ENCODE measurements around the gene UBALD1.

UBALD1 gene

GRCh38 chr16:4591706-4592470 lies 22.8 kb downstream of the UBALD1 start:
- H3K9ac ChIP-seq (ENCODE audit: low read length in 2 of 2): no peak overlapping the region
- H3K4me3 ChIP-seq (ENCODE audit: low read length in 2 of 2): no peak overlapping the region
- peaks cover 0 to 7% of the 10 kb centered on the region in 2 donors for H3K27me3 ChIP-seq (ENCODE audit: control insufficient read depth in 1 of 2, insufficient read depth in 2 of 2, low read length in 2 of 2)
- peaks cover 0 to 3% of the 10 kb centered on the region in 2 donors for H3K9me3 ChIP-seq (ENCODE audit: control insufficient read depth in 2 of 2, low read length in 2 of 2)
- no peaks in the 10 kb centered on the region for H3K4me1 ChIP-seq (ENCODE audit: control insufficient read depth, insufficient read depth, low read length)
- no peak overlapping the region for H3K27ac ChIP-seq (ENCODE audit: low read length)
- no peaks in the 10 kb centered on the region for H3K36me3 ChIP-seq (ENCODE audit: control insufficient read depth in 2 of 2, insufficient read depth in 2 of 2, low read length in 2 of 2)

GRCh38 chr16:4591191-4591590 lies 23.5 kb downstream of the UBALD1 start:
- peaks cover 0 to 3% of the 10 kb centered on the region in 2 donors for H3K9me3 ChIP-seq (ENCODE audit: control insufficient read depth in 2 of 2, low read length in 2 of 2)
- H3K36me3 ChIP-seq (ENCODE audit: control insufficient read depth in 2 of 2, insufficient read depth in 2 of 2, low read length in 2 of 2): no peaks in the 10 kb centered on the region
- H3K27me3 ChIP-seq (ENCODE audit: control insufficient read depth in 1 of 2, insufficient read depth in 2 of 2, low read length in 2 of 2): peaks cover 0 to 11% of the 10 kb centered on the region in 2 donors
- no peaks in the 10 kb centered on the region for H3K4me1 ChIP-seq (ENCODE audit: control insufficient read depth, insufficient read depth, low read length)
- no peak overlapping the region for H3K4me3 ChIP-seq (ENCODE audit: low read length in 2 of 2)
- H3K27ac ChIP-seq (ENCODE audit: low read length): no peak overlapping the region
- no peak overlapping the region for H3K9ac ChIP-seq (ENCODE audit: low read length in 2 of 2)

DNA sequence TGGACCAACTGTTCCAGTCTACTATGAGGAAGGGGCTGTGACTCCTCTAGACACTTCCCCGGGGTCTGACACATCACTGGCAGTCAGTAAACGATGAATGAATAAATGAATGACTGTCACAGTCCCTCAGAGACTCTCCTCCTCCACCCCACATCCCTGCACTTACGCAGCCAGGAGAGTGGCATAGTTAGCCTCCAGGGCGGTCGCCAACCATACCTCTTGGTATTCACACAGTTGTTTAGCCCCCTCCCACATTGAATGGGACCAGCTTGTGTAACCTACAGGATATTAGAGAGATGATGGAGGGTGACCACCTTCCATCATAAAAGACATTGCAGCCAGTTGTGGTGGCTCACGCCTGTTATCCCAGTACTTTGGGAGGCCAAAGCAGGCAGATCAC lies 25.7 kb downstream of the UBALD1 start:
- peaks cover 0 to 13% of the 10 kb centered on the region in 2 donors for H3K27me3 ChIP-seq (ENCODE audit: control insufficient read depth in 1 of 2, insufficient read depth in 2 of 2, low read length in 2 of 2)
- H3K4me1 ChIP-seq (ENCODE audit: control insufficient read depth, insufficient read depth, low read length): no peaks in the 10 kb centered on the region
- H3K4me3 ChIP-seq (ENCODE audit: low read length in 2 of 2): no peak overlapping the region
- H3K9ac ChIP-seq (ENCODE audit: low read length in 2 of 2): no peak overlapping the region
- no peak overlapping the region for H3K27ac ChIP-seq (ENCODE audit: low read length)
- peaks cover 0 to 3% of the 10 kb centered on the region in 2 donors for H3K9me3 ChIP-seq (ENCODE audit: control insufficient read depth in 2 of 2, low read length in 2 of 2)
- H3K36me3 ChIP-seq (ENCODE audit: control insufficient read depth in 2 of 2, insufficient read depth in 2 of 2, low read length in 2 of 2): no peaks in the 10 kb centered on the region

- no peaks in the 10 kb centered on the region for H3K36me3 ChIP-seq (ENCODE audit: control insufficient read depth in 2 of 2, insufficient read depth in 2 of 2, low read length in 2 of 2)
- H3K4me1 ChIP-seq (ENCODE audit: control insufficient read depth, insufficient read depth, low read length): no peaks in the 10 kb centered on the region
- H3K27ac ChIP-seq (ENCODE audit: low read length): no peak overlapping the region
- no peak overlapping the region for H3K4me3 ChIP-seq (ENCODE audit: low read length in 2 of 2)
- peaks cover 0 to 13% of the 10 kb centered on the region in 2 donors for H3K27me3 ChIP-seq (ENCODE audit: control insufficient read depth in 1 of 2, insufficient read depth in 2 of 2, low read length in 2 of 2)
- H3K9ac ChIP-seq (ENCODE audit: low read length in 2 of 2): no peak overlapping the region
- H3K9me3 ChIP-seq (ENCODE audit: control insufficient read depth in 2 of 2, low read length in 2 of 2): peaks cover 0 to 3% of the 10 kb centered on the region in 2 donors
These were observed 26.3 kb downstream of the UBALD1 start for GRCh38 chr16:4588386-4588785.

DNA sequence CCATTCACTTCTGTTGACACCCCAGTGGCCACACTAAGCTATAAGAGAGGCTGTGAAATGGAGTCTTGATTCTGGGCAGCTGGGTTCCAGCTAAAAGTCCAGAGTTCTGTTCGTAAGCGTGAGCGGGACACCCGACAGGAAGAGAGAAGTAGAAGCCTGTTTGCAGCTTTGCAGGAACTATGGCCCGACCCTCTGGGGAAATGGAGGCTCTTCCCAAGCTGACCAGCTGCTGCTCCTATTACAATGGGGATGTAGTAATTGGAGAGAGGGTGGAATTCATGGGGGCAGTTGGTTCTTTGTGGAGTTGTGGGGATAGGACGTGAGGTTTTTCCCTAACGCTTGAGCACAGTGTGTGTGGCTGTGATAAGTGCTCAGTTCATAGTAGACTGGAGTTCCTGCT lies 28.4 kb downstream of the UBALD1 start:
- no peaks in the 10 kb centered on the region for H3K4me1 ChIP-seq (ENCODE audit: control insufficient read depth, insufficient read depth, low read length)
- H3K4me3 ChIP-seq (ENCODE audit: low read length in 2 of 2): no peak overlapping the region
- H3K27me3 ChIP-seq (ENCODE audit: control insufficient read depth in 1 of 2, insufficient read depth in 2 of 2, low read length in 2 of 2): peaks cover 0 to 10% of the 10 kb centered on the region in 2 donors
- no peak overlapping the region for H3K9ac ChIP-seq (ENCODE audit: low read length in 2 of 2)
- peaks cover 0 to 3% of the 10 kb centered on the region in 2 donors for H3K9me3 ChIP-seq (ENCODE audit: control insufficient read depth in 2 of 2, low read length in 2 of 2)
- H3K36me3 ChIP-seq (ENCODE audit: control insufficient read depth in 2 of 2, insufficient read depth in 2 of 2, low read length in 2 of 2): no peaks in the 10 kb centered on the region
- no peak overlapping the region for H3K27ac ChIP-seq (ENCODE audit: low read length)

GRCh38 chr16:4583906-4584305 lies 30.8 kb downstream of the UBALD1 start:
- Histone ChIP-seq H3K4me1 (ENCODE audit: control insufficient read depth, insufficient read depth, low read length) (no peaks in the 10 kb centered on the region), H3K36me3 (ENCODE audit: control insufficient read depth in 2 of 2, insufficient read depth in 2 of 2, low read length in 2 of 2) (no peaks in the 10 kb centered on the region), H3K27me3 (ENCODE audit: control insufficient read depth in 1 of 2, insufficient read depth in 2 of 2, low read length in 2 of 2) (peaks cover 0 to 10% of the 10 kb centered on the region in 2 donors), H3K4me3 (ENCODE audit: low read length in 2 of 2) (no peak overlapping the region), H3K9me3 (ENCODE audit: control insufficient read depth in 2 of 2, low read length in 2 of 2) (peaks cover 0 to 3% of the 10 kb centered on the region in 2 donors), H3K27ac (ENCODE audit: low read length) (no peak overlapping the region), H3K9ac (ENCODE audit: low read length in 2 of 2) (no peak overlapping the region)

GRCh38 chr16:4580250-4580649 lies 34.4 kb downstream of the UBALD1 start:
- no peaks in the 10 kb centered on the region for H3K36me3 ChIP-seq (ENCODE audit: control insufficient read depth in 2 of 2, insufficient read depth in 2 of 2, low read length in 2 of 2)
- H3K9ac ChIP-seq (ENCODE audit: low read length in 2 of 2): no peak overlapping the region
- no peak overlapping the region for H3K27ac ChIP-seq (ENCODE audit: low read length)
- no peak overlapping the region for H3K4me3 ChIP-seq (ENCODE audit: low read length in 2 of 2)
- H3K9me3 ChIP-seq (ENCODE audit: control insufficient read depth in 2 of 2, low read length in 2 of 2): no peaks in the 10 kb centered on the region
- H3K27me3 ChIP-seq (ENCODE audit: control insufficient read depth in 1 of 2, insufficient read depth in 2 of 2, low read length in 2 of 2): no peaks in the 10 kb centered on the region
- no peaks in the 10 kb centered on the region for H3K4me1 ChIP-seq (ENCODE audit: control insufficient read depth, insufficient read depth, low read length)

DNA sequence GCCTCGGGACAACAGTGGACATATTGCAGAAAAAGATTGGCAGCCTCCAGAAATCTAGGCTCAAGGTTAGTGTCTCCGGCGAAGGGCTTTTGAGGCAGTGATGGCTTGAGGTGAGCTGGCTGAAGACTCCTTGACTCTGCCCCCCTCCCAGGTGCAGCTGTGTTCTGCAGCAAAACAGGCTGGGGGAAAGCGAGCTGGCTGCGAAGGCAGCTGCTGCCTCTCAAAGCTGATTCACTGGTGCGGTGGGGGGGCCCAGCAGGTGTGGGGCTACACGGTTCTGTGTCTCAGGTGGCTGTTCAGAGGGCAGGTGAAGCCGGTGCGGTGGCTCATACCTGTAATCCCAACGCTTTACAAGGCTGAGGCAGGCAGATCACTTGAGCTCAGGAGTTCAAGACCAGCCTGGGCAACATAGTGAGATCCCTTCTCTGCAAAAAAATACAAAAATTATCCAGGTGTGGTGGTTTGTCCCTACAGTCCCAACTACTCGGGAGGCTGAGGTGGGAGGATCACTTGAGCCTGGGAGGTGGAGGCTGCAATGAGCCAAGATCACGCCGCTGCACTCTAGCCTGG lies 35.6 kb downstream of the UBALD1 start:
- Histone ChIP-seq H3K4me3 (ENCODE audit: low read length in 2 of 2) (no peak overlapping the region), H3K27me3 (ENCODE audit: control insufficient read depth in 1 of 2, insufficient read depth in 2 of 2, low read length in 2 of 2) (no peaks in the 10 kb centered on the region), H3K27ac (ENCODE audit: low read length) (no peak overlapping the region), H3K4me1 (ENCODE audit: control insufficient read depth, insufficient read depth, low read length) (no peaks in the 10 kb centered on the region), H3K36me3 (ENCODE audit: control insufficient read depth in 2 of 2, insufficient read depth in 2 of 2, low read length in 2 of 2) (no peaks in the 10 kb centered on the region), H3K9me3 (ENCODE audit: control insufficient read depth in 2 of 2, low read length in 2 of 2) (no peaks in the 10 kb centered on the region), H3K9ac (ENCODE audit: low read length in 2 of 2) (no peak overlapping the region)

GRCh38 chr16:4576008-4576407 lies 38.7 kb downstream of the UBALD1 start:
- Histone ChIP-seq H3K4me1 (ENCODE audit: control insufficient read depth, insufficient read depth, low read length) (no peaks in the 10 kb centered on the region), H3K27ac (ENCODE audit: low read length) (no peak overlapping the region), H3K36me3 (ENCODE audit: control insufficient read depth in 2 of 2, insufficient read depth in 2 of 2, low read length in 2 of 2) (no peaks in the 10 kb centered on the region), H3K9ac (ENCODE audit: low read length in 2 of 2) (no peak overlapping the region), H3K27me3 (ENCODE audit: control insufficient read depth in 1 of 2, insufficient read depth in 2 of 2, low read length in 2 of 2) (peaks cover 0 to 2% of the 10 kb centered on the region in 2 donors), H3K9me3 (ENCODE audit: control insufficient read depth in 2 of 2, low read length in 2 of 2) (no peaks in the 10 kb centered on the region), H3K4me3 (ENCODE audit: low read length in 2 of 2) (no peak overlapping the region)

DNA sequence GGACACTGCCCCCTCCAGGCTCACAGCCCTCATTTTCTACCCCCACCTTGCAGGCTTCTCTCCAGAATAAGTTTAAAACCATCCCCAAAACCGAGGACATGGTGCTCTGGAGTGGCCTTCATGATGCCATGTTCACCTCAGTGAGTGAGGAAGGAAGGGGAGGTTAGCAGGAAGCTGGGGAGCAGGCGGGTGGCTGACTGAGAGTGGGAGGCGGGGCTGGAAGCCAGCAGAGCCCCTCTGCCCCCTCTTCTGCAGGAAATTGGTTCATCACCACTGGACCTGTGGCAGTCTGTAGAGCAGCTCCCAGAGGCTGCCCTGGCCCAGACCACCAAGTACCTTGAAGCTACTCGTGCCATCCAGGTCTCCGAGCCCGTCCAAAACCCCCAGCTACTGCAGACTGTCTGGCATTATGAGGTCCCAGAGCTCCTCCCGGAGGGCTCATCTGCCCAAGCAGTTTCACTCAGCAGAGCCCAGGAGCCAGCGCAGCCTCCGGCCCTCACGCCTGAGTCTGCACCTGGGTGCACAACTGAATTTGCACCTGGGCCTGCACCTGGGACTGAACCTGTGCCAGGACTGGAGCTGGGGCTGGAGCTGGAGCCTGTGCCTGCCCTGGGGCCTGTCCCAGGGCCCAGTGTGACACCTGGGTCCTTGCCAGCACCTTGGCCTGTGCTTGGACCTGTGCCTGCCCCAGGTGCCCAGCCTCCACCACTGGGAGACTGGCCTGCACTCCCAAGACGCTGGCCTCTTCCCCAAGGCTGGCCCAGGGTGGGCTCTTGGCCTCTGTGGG lies 39.6 kb downstream of the UBALD1 start:
- Histone ChIP-seq H3K9ac (ENCODE audit: low read length in 2 of 2) (no peak overlapping the region), H3K4me3 (ENCODE audit: low read length in 2 of 2) (no peak overlapping the region), H3K4me1 (ENCODE audit: control insufficient read depth, insufficient read depth, low read length) (no peaks in the 10 kb centered on the region), H3K9me3 (ENCODE audit: control insufficient read depth in 2 of 2, low read length in 2 of 2) (no peaks in the 10 kb centered on the region), H3K27ac (ENCODE audit: low read length) (no peak overlapping the region), H3K36me3 (ENCODE audit: control insufficient read depth in 2 of 2, insufficient read depth in 2 of 2, low read length in 2 of 2) (no peaks in the 10 kb centered on the region), H3K27me3 (ENCODE audit: control insufficient read depth in 1 of 2, insufficient read depth in 2 of 2, low read length in 2 of 2) (peaks cover 0 to 2% of the 10 kb centered on the region in 2 donors)
